MCF 10A (cell line): ENCODE results near the gene SLC22A12. TPM values are rescaled to one million over a fixed set of nuclear protein-coding genes. Genes with fewer than 3 reads are reported as not detected.

Experiments used
- BruUV-seq: library from RNA; stranded (reverse); fragments of 400-500 nt; replicated peaks from 2 replicates; lab custom pipeline; 2021; lab: Mats Ljungman, UMichigan
- CTCF ChIA-PET: fragments of 300-600 bp; sonication (Branson Sonifier 250); formaldehyde crosslinking; extraction: SDS; loops from one replicate; lab custom pipeline; 2021; ENCODE audit warnings: antibody characterized with exemption, inconsistent platforms; lab: Yijun Ruan, JAX
- POLR2A ChIA-PET: fragments of 300-600, 350-650 bp; sonication (Branson Sonifier 250); formaldehyde crosslinking; extraction: SDS; loops from one replicate; lab custom pipeline; 2020; ENCODE audit warnings: antibody characterized with exemption, inconsistent platforms; lab: Yijun Ruan, JAX
- DNase-seq: peaks from one replicate; pipeline ENCODE4 v3.0.0-alpha.2; 2018; ENCODE audit not compliant: unreplicated experiment
- H3K27ac Mint-ChIP-seq: one replicate; pipeline ENCODE4 v1.8.0; 2022; ENCODE audit warnings: mild to moderate bottlenecking, low read depth, mixed read lengths; ENCODE audit not compliant: unreplicated experiment
- H3K27me3 Mint-ChIP-seq: one replicate; pipeline ENCODE4 v1.8.0; 2022; ENCODE audit warnings: mixed read lengths; ENCODE audit not compliant: insufficient read depth, unreplicated experiment
- H3K36me3 Mint-ChIP-seq: one replicate; pipeline ENCODE4 v1.8.0; 2022; ENCODE audit warnings: mild to moderate bottlenecking, moderate library complexity, mixed read lengths; ENCODE audit not compliant: insufficient read depth, unreplicated experiment
- H3K4me1 Mint-ChIP-seq: one replicate; pipeline ENCODE4 v1.8.0; 2022; ENCODE audit warnings: mixed read lengths; ENCODE audit not compliant: insufficient read depth, unreplicated experiment
- H3K4me3 Mint-ChIP-seq: one replicate; pipeline ENCODE4 v1.8.0; 2022; ENCODE audit warnings: mild to moderate bottlenecking, moderate library complexity, mixed read lengths; ENCODE audit not compliant: unreplicated experiment
- H3K9me3 Mint-ChIP-seq: one replicate; pipeline ENCODE4 v1.8.0; 2022; ENCODE audit warnings: mixed read lengths; ENCODE audit not compliant: unreplicated experiment
- CTCF ChIP-seq: fragments of 200-600 bp; IDR thresholded peaks from one replicate; pipeline ENCODE4 v1.8.0; 2022; ENCODE audit warnings: antibody characterized with exemption, mild to moderate bottlenecking; ENCODE audit not compliant: unreplicated experiment
- intact Hi-C: fragments of 100-400 bp; cut with micrococcal nuclease; formaldehyde crosslinking; loops from 2 replicates; pipeline ENCODE4 v1.14.1; 2022
- total RNA-seq: library from RNA; stranded (reverse); gene quantifications from 2 replicates; pipeline ENCODE4 v1.2.3, GENCODE V29; 2022

SLC22A12 gene
- total RNA-seq, 1 experiment from 2014 or later, result not detected

- no peaks in the 10 kb centered on the region for H3K9me3 Mint-ChIP-seq
- no peak for DNase-seq
- ChIA-PET CTCF (interaction anchor here (0.6 kb wide), 1 partner anchor 159 kb away, joined by 3 read pairs; no protein-coding TSS in a partner anchor), POLR2A (no interaction called here)
- H3K36me3 Mint-ChIP-seq, result no peaks in the 10 kb centered on the region
- H3K27ac Mint-ChIP-seq, result no peak overlapping the region
- BruUV-seq, result no TSS peak
- no peak for TF ChIP-seq CTCF
- no peak overlapping the region for H3K4me3 Mint-ChIP-seq
- peaks cover 48% of the 10 kb centered on the region for H3K27me3 Mint-ChIP-seq
- intact Hi-C loops, result no loop called here
- H3K4me1 Mint-ChIP-seq, result no peaks in the 10 kb centered on the region
Measured at GRCh38 chr11:64608636-64609035, 17.6 kb downstream of the SLC22A12 start.

GRCh38 chr11:64609436-64610047, 18.5 kb downstream of the SLC22A12 start:
- no peaks in the 10 kb centered on the region for H3K4me1 Mint-ChIP-seq
- ChIA-PET CTCF (no interaction called here), POLR2A (no interaction called here)
- no peaks in the 10 kb centered on the region for H3K9me3 Mint-ChIP-seq
- no peak for DNase-seq
- H3K27me3 Mint-ChIP-seq, result peaks cover 44% of the 10 kb centered on the region
- no peaks in the 10 kb centered on the region for H3K36me3 Mint-ChIP-seq
- intact Hi-C loops, result no loop called here
- H3K4me3 Mint-ChIP-seq, result no peak overlapping the region
- BruUV-seq, result no TSS peak
- TF ChIP-seq CTCF, result no peak
- H3K27ac Mint-ChIP-seq, result no peak overlapping the region

- H3K27ac Mint-ChIP-seq, result no peak overlapping the region
- H3K36me3 Mint-ChIP-seq, result no peaks in the 10 kb centered on the region
- BruUV-seq, result no TSS peak
- ChIA-PET POLR2A (no interaction called here), CTCF (no interaction called here)
- peaks cover 34% of the 10 kb centered on the region for H3K27me3 Mint-ChIP-seq
- intact Hi-C loops, result no loop called here
- TF ChIP-seq CTCF, result no peak
- H3K4me3 Mint-ChIP-seq, result no peak overlapping the region
- H3K9me3 Mint-ChIP-seq, result no peaks in the 10 kb centered on the region
- DNase-seq, result no peak
- no peaks in the 10 kb centered on the region for H3K4me1 Mint-ChIP-seq
Measured at GRCh38 chr11:64610596-64610995, 19.6 kb downstream of the SLC22A12 start.

GRCh38 chr11:64611176-64611575, 20.2 kb downstream of the SLC22A12 start:
- intact Hi-C loops, result no loop called here
- Mint-ChIP-seq H3K4me1 (no peaks in the 10 kb centered on the region), H3K4me3 (no peak overlapping the region), H3K9me3 (no peaks in the 10 kb centered on the region), H3K27me3 (peaks cover 28% of the 10 kb centered on the region), H3K36me3 (no peaks in the 10 kb centered on the region), H3K27ac (no peak overlapping the region)
- no peak for TF ChIP-seq CTCF
- no peak for DNase-seq
- BruUV-seq, result no TSS peak
- POLR2A ChIA-PET, result no interaction called here
- CTCF ChIA-PET, result no interaction called here
